Thymus (tissue), 14 donors: Measurements from ENCODE around the gene APLNR. TPM values are rescaled to one million over a fixed set of nuclear protein-coding genes. Genes with fewer than 3 reads are reported as not detected.
"Not testable (repeated sequence)": the region's sequence is repeated elsewhere in the genome, so short reads cannot be mapped to it uniquely, and the experiment has no call there.

ENCODE experiments used
- DNase-seq, 9 donors: peaks; one replicate each; pipeline ENCODE4 v3.0.0-alpha.2; 2013; ENCODE audit warnings: low spot score in 9 of 9, low read depth in 6 of 9, missing footprints in 1 of 9
- H3K27ac ChIP-seq, 2 donors: one replicate each; pipeline ENCODE4 v1.5.1; 2013; ENCODE audit warnings: control low read depth in 1 of 2, low read depth in 1 of 2, low read length in 1 of 2, mild to moderate bottlenecking in 1 of 2, moderate library complexity in 1 of 2
- H3K27me3 ChIP-seq, 2 donors: one replicate each; pipeline ENCODE4 v1.5.1; 2013; ENCODE audit warnings: low read length in 1 of 2; ENCODE audit not compliant: control insufficient read depth in 2 of 2, insufficient read depth in 1 of 2
- H3K36me3 ChIP-seq, 2 donors: one replicate each; pipeline ENCODE4 v1.5.1; 2013; ENCODE audit warnings: low read length in 1 of 2, mild to moderate bottlenecking in 1 of 2, moderate library complexity in 1 of 2; ENCODE audit not compliant: control insufficient read depth in 2 of 2, insufficient read depth in 2 of 2
- H3K4me1 ChIP-seq, 2 donors: one replicate each; pipeline ENCODE4 v1.5.1; 2013; ENCODE audit warnings: low read length in 2 of 2; ENCODE audit not compliant: control insufficient read depth in 2 of 2, insufficient read depth in 2 of 2
- H3K4me3 ChIP-seq, 2 donors: one replicate each; pipeline ENCODE4 v1.5.1; 2013; ENCODE audit warnings: low read length in 2 of 2, control low read depth in 1 of 2, mild to moderate bottlenecking in 1 of 2
- H3K9me3 ChIP-seq, 2 donors: one replicate each; pipeline ENCODE4 v1.5.1; 2013; ENCODE audit warnings: low read length in 1 of 2, mild to moderate bottlenecking in 1 of 2; ENCODE audit not compliant: control insufficient read depth in 2 of 2, insufficient read depth in 1 of 2
- WGBS: extraction: QIAGEN DNeasy Blood & Tissue Kit; methylation state at CpG from one replicate; pipeline ENCODE4 v1.1.7; 2013; 5-methylcytosine and 5-hydroxymethylcytosine counted together
- long read RNA-seq, 10 donors: transcript quantifications; one replicate each; lab custom pipeline, GENCODE V29; 2026
- polyA plus RNA-seq: library from polyadenylated mRNA; stranded (reverse); fragments of 200-250 nt; gene quantifications from one replicate; pipeline ENCODE4 v1.2.3, GENCODE V29; 2013
- total RNA-seq: library from RNA; stranded (reverse); fragments of 120-200 nt; gene quantifications from one replicate; pipeline ENCODE4 v1.2.4, GENCODE V29; 2013
- donor health status: healthy.

APLNR gene
- 8.7 TPM for total RNA-seq
- 1.2 TPM for polyA plus RNA-seq
- long read RNA-seq, donor 1, transcript APLNR-202 (1 exons, 3,609 nt) = major isoform, 6 of 6 reads
- long read RNA-seq, donor 1, partial matches to known transcripts = 0 of 6 reads
- long read RNA-seq, donor 1, other reads (novel, unspliced or antisense) = 0 of 6 reads
- long read RNA-seq, donor 2 = 0 reads
- long read RNA-seq, donor 3, transcript APLNR-202 (1 exons, 3,609 nt) = major isoform, 34 of 34 reads
- long read RNA-seq, donor 3, partial matches to known transcripts = 0 of 34 reads
- long read RNA-seq, donor 3, other reads (novel, unspliced or antisense) = 0 of 34 reads
- long read RNA-seq, donor 4, transcript APLNR-202 (1 exons, 3,609 nt) = major isoform, 29 of 29 reads
- long read RNA-seq, donor 4, partial matches to known transcripts = 0 of 29 reads
- long read RNA-seq, donor 4, other reads (novel, unspliced or antisense) = 0 of 29 reads
- long read RNA-seq, donor 5, transcript APLNR-202 (1 exons, 3,609 nt) = major isoform, 54 of 55 reads
- long read RNA-seq, donor 5, partial matches to known transcripts = 0 of 55 reads
- long read RNA-seq, donor 5, other reads (novel, unspliced or antisense) = 0 of 55 reads
- long read RNA-seq, donor 6, transcript APLNR-202 (1 exons, 3,609 nt) = major isoform, 24 of 24 reads
- long read RNA-seq, donor 6, partial matches to known transcripts = 0 of 24 reads
- long read RNA-seq, donor 6, other reads (novel, unspliced or antisense) = 0 of 24 reads
- long read RNA-seq, donor 7, transcript APLNR-202 (1 exons, 3,609 nt) = major isoform, 15 of 16 reads
- long read RNA-seq, donor 7, partial matches to known transcripts = 0 of 16 reads
- long read RNA-seq, donor 7, other reads (novel, unspliced or antisense) = 0 of 16 reads
- long read RNA-seq, donor 8, transcript APLNR-202 (1 exons, 3,609 nt) = major isoform, 34 of 34 reads
- long read RNA-seq, donor 8, partial matches to known transcripts = 0 of 34 reads
- long read RNA-seq, donor 8, other reads (novel, unspliced or antisense) = 0 of 34 reads
- long read RNA-seq, donor 9, transcript APLNR-202 (1 exons, 3,609 nt) = major isoform, 21 of 21 reads
- long read RNA-seq, donor 9, partial matches to known transcripts = 0 of 21 reads
- long read RNA-seq, donor 9, other reads (novel, unspliced or antisense) = 0 of 21 reads
- long read RNA-seq, donor 10, transcript APLNR-202 (1 exons, 3,609 nt) = major isoform, 28 of 28 reads
- long read RNA-seq, donor 10, partial matches to known transcripts = 0 of 28 reads
- long read RNA-seq, donor 10, other reads (novel, unspliced or antisense) = 0 of 28 reads

DNA sequence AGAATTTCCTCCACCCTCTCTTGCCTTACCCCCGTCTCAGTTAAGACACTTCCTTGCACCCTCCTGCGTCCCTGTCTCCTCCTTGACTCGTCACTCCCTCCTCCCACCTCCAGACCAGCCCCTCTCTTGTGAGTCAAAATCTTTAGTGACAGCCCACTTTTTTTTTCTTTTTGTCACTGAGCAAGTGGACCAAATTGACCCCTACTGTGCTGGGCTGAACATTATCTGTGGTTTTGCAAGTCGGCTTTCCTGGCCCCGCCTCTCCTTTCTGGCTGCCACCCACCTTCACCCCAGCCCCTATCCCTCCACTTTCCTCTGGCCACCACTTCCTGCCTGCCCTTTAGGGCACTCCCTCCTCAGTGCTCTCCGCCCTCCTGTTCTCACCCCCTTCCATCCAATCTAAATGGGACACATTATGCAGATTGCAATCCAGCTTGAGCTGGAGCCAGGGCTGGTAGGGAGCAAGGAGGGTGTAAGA is at the start of gene APLNR:
Gene APLNR, minus strand, starts transcription at position 47 of the 478 bp plus-strand sequence. CDS start 246 bp downstream, outside the sequence.
- no peaks in the 10 kb centered on the region for H3K36me3 ChIP-seq
- H3K27ac ChIP-seq = no peak within 1 kb of the TSS
- H3K9me3 ChIP-seq = no peaks in the 10 kb centered on the region
- no peaks in the 10 kb centered on the region for H3K4me1 ChIP-seq
- no peak within 1 kb of the TSS for H3K4me3 ChIP-seq
- H3K27me3 ChIP-seq = peaks cover 0 to 67% of the 10 kb centered on the region in 2 donors
- DNase-seq = no peak
- WGBS = 8% methylated on average over 6 of the region's 6 CpGs

DNA sequence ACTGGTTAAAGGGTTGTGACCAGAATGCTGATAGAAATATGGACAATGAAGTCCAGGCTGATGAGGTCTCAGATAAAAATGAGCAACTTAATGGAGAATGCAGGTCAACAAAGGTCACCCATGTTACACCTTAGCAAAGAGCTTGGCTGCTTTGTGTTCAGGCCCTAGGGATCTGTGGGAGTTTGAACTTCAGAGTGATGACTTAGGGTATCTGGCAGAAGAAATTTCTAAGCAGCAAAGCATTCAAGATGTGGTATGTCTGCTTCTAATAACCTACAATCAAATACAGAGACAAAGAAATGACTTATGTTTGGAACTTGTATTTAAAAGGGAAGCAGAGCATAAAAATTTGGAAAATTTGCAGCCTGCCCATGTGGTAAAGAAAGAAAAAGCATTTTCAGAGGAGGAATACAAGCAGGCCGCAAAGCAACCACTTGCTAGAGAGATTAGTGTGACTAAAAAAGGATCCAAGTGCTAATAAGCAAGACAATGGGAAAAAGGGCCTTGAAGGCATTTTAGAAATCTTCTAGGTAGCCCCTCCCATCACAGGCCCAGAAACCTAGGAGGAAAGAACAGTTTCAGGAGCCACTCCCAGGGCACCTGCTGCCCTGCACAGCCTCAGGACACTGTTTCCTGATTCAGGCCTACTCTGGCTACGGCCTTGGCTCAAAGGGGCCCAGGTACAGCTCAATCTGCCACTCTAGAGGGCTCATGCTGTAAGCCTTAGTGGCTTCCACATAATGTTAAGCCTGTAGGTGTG is 46.4 kb upstream of the APLNR start:
- peaks cover 0 to 2% of the 10 kb centered on the region in 2 donors for H3K27me3 ChIP-seq
- no peaks in the 10 kb centered on the region for H3K9me3 ChIP-seq
- H3K4me3 ChIP-seq = no peak overlapping the region
- no peaks in the 10 kb centered on the region for H3K36me3 ChIP-seq
- 92% methylated on average over 2 of the region's 2 CpGs for WGBS
- no peaks in the 10 kb centered on the region for H3K4me1 ChIP-seq
- no peak for DNase-seq
- H3K27ac ChIP-seq = no peak overlapping the region

DNA sequence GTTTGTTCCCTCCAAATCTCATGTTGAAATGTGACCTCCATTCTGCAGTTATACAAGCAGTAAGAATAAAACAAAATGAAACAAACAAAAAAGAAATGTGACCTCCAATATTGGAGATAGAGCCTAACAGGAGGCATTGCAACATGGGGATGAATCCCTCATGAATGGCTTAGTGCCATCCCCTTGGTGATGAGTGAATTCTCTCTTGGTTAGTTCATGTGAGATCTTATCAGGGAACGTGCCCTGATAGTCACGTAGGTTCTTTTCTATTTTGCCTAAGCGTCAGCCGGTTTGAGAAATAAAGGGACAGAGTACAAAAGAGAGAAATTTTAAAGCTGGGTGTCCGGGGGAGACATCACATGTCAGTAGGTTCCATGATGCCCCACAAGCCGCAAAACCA is 44.5 kb upstream of the APLNR start:
- WGBS = 96% methylated on average over 6 of the region's 6 CpGs
- H3K4me1 ChIP-seq, H3K9me3 ChIP-seq, H3K36me3 ChIP-seq, H3K4me3 ChIP-seq, DNase-seq, H3K27ac ChIP-seq: not testable (repeated sequence)
- peaks cover 0 to 11% of the 10 kb centered on the region in 2 donors for H3K27me3 ChIP-seq

DNA sequence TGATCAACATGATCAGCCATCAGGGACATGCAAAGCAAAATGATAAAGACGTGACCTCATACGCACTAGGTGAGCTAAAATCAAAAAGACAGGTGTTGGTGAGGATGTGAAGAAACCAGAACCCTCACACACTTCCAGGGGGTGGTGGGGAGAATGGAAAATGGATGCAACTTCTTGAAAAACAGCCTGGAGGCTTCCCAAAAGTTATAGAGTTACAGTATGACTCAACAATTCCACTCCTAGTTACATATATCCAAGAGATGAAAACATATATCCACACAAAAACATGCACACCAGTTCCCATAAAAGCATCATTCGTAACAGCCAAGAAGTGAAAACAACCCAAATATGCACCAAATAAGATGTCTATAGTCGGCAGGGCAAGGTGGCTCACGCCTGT is 42.1 kb upstream of the APLNR start:
- 90% methylated on average over 5 of the region's 5 CpGs for WGBS

DNA sequence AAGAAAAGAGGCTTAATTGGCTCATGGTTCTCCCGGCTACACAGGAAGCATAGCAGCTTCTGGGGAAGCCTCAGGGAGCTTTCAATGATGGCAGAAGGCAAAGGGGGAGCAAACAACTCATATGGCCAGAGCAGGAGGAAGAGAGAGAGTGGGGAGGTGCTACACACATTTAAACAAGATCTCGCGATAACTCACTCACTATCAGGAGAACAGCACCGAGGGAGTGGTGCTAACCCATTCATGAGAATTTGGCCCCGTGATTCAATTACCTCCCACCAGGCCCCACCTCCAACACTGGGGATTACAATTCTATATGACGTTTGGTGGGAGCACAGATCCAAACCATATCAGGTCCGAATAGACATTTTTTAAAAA is 41.7 kb upstream of the APLNR start:
- no peaks in the 10 kb centered on the region for H3K9me3 ChIP-seq
- peak overlapping the region in 1 of 2 donors; percentile 47 for H3K27ac ChIP-seq
- H3K36me3 ChIP-seq = no peaks in the 10 kb centered on the region
- H3K4me3 ChIP-seq = no peak overlapping the region
- peaks cover 0 to 5% of the 10 kb centered on the region in 2 donors for H3K4me1 ChIP-seq
- 91% methylated on average over 7 of the region's 7 CpGs for WGBS
- H3K27me3 ChIP-seq = peaks cover 0 to 11% of the 10 kb centered on the region in 2 donors
- DNase-seq = no peak

More for the DNA sequence above, 42.1 kb upstream of the APLNR start:
- DNase-seq = no peak
- no peaks in the 10 kb centered on the region for H3K9me3 ChIP-seq
- peaks cover 0 to 11% of the 10 kb centered on the region in 2 donors for H3K27me3 ChIP-seq
- peak overlapping the region in 1 of 2 donors; percentile 47 for H3K27ac ChIP-seq
- no peak overlapping the region for H3K4me3 ChIP-seq
- H3K4me1 ChIP-seq = peaks cover 0 to 5% of the 10 kb centered on the region in 2 donors
- H3K36me3 ChIP-seq = no peaks in the 10 kb centered on the region

DNA sequence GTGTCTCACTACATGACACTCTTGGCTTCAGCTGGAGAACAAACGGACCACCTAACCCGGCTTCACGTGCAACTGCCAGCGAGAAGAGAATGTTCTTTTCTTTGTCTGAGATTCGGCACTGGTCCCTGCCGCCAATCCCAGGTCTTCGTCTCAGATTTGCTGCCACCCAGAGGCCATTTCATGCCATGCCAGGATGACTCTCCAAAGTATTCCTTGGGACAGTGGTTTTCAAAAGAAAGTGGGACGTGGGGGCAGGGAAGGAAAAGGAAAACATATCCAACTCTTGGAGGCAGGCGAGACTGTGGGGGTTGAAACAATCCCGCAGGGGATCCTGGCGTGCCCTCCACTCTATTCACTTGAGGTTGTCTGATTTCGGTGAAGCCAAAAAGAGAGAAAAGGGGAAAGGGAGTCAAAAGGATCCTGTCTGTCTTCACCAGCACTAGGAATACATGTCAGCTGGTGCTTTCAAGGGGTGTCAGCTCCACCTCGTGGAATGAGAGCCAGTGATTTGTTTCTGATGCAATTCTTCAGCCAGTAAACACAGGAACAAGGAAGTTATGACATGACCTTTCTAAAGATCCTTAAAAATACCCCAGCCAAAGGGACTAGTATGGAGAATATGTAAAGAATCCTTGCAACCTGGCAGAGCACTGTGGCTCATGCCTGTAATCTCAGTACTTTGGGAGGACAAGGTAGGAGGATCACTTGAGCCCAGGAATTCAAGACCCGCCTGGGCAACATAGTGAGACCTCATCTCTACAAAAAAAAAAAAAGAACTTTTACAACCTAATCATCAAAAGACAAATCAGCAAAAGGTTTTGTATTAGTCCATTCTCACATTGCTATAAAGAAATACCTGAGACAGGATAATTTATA is 41.0 kb upstream of the APLNR start:
- H3K4me3 ChIP-seq = no peak overlapping the region
- no peaks in the 10 kb centered on the region for H3K9me3 ChIP-seq
- WGBS = 11% methylated on average over 14 of the region's 14 CpGs
- H3K4me1 ChIP-seq = peaks cover 0 to 5% of the 10 kb centered on the region in 2 donors
- H3K27me3 ChIP-seq = peaks cover 0 to 11% of the 10 kb centered on the region in 2 donors
- no peaks in the 10 kb centered on the region for H3K36me3 ChIP-seq
- peak overlapping the region in 1 of 2 donors; percentile 47 for H3K27ac ChIP-seq
- peak in 3 of 9 donors; percentile 11 to 33 (median 21) for DNase-seq

DNA sequence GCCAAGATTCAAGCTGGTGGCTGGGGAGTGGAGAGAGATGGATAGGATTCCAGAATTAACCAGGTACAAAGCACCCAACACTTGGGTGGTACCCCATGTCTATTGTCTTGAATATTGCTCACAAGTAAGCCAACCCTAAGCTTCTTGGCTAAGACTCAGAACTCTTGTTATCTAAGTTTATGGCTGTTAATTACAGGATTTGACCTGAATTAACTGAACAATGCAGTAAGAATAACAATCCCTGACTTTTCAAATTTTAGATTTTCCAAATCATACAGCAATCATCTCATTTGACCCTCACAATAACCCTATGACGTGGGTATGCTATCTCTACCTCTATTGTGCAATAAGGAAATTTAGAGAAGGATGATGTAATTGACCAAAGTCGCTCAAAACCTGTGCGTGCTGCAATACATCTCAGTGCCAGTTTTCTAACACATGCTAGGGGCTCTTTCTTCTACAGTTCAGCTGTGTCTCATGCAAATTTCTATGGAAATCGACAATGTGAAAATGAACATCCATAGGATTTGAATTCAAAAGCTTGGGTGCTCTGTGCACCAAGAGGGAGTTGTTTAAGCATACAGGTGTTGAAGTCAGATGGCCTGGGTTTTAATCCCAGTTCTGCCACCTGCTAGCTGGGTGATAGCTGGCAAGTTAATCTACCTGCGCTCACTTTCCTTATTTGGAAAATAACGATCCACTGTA is 40.1 kb upstream of the APLNR start:
- Histone ChIP-seq H3K4me3 (no peak overlapping the region), H3K9me3 (no peaks in the 10 kb centered on the region), H3K27me3 (peaks cover 0 to 11% of the 10 kb centered on the region in 2 donors), H3K4me1 (peaks cover 0 to 5% of the 10 kb centered on the region in 2 donors), H3K36me3 (no peaks in the 10 kb centered on the region), H3K27ac (no peak overlapping the region)
- WGBS = 84% methylated on average over 6 of the region's 6 CpGs
- no peak for DNase-seq
